Glomerular visceral epithelial cell (primary cell): ENCODE results near the gene PRKAG1.

Source experiments
- DNase-seq: peaks from one replicate; pipeline ENCODE4 v3.0.0-alpha.2; 2016; ENCODE audit errors: extremely low spot score

The PRKAG1 gene

GRCh38 chr12:49010092-49010668 is 8.4 kb downstream of the PRKAG1 start:
- no peak for DNase-seq

- DNase-seq: no peak
These were observed 9.6 kb downstream of the PRKAG1 start for GRCh38 chr12:49008943-49009342.

GRCh38 chr12:49000346-49000745 is 18.2 kb downstream of the PRKAG1 start:
- no peak for DNase-seq

GRCh38 chr12:48999371-49000131 is 19.0 kb downstream of the PRKAG1 start, which contains the start of gene DDN:
Gene DDN, minus strand, starts transcription at chr12:48999375. Its CDS starts 88 bp downstream, at chr12:48999287.
- DNase-seq: peak; percentile 28

- DNase-seq: no peak
These were observed 19.9 kb downstream of the PRKAG1 start for GRCh38 chr12:48998497-48999353.

GRCh38 chr12:48997719-48998496 is 20.7 kb downstream of the PRKAG1 start:
- no peak for DNase-seq

GRCh38 chr12:48996794-48997718 is 21.5 kb downstream of the PRKAG1 start:
- DNase-seq: peak; percentile 55

GRCh38 chr12:48995086-48995879 is 23.3 kb downstream of the PRKAG1 start:
- peak; percentile 79 for DNase-seq

GRCh38 chr12:48994224-48995085 is 24.1 kb downstream of the PRKAG1 start:
- no peak for DNase-seq

GRCh38 chr12:48993787-48994186 is 24.8 kb downstream of the PRKAG1 start:
- DNase-seq: no peak

GRCh38 chr12:48991247-48992050 is 27.1 kb downstream of the PRKAG1 start:
- DNase-seq: no peak

- DNase-seq: no peak
These were observed 28.0 kb downstream of the PRKAG1 start for GRCh38 chr12:48990552-48990951.

- peak; percentile 55 for DNase-seq
These were observed 30.4 kb downstream of the PRKAG1 start for GRCh38 chr12:48988030-48988649.

GRCh38 chr12:48986720-48987291 is 31.8 kb downstream of the PRKAG1 start:
- no peak for DNase-seq

GRCh38 chr12:48985901-48986300 is 32.7 kb downstream of the PRKAG1 start:
- DNase-seq: no peak

- DNase-seq: no peak
These were observed 33.1 kb downstream of the PRKAG1 start for GRCh38 chr12:48985475-48985897.
